GM12864 (cell line): ENCODE results near the gene INA.

ENCODE experiments used
- DNase-seq: peaks from one replicate; pipeline ENCODE4 v3.0.0-alpha.2; 2011; ENCODE audit warnings: low read depth
- H3K4me3 ChIP-seq: 2 replicates; pipeline ENCODE4 v1.5.1; 2011; ENCODE audit warnings: mild to moderate bottlenecking, low read depth, low read length, control low read depth
- CTCF ChIP-seq: IDR thresholded peaks from 2 replicates; pipeline ENCODE4 v1.5.1; 2011; ENCODE audit warnings: low read depth, mild to moderate bottlenecking, moderate library complexity, low read length, control low read depth, inconsistent platforms; ENCODE audit errors: missing control alignments

The INA gene

GRCh38 chr10:103310197-103310596 lies 33.3 kb downstream of the INA start:
- DNase-seq: no peak
- no peak for TF ChIP-seq CTCF
- H3K4me3 ChIP-seq: no peak overlapping the region

- DNase-seq: no peak
- no peak overlapping the region for H3K4me3 ChIP-seq
- TF ChIP-seq CTCF: no peak
Observed at GRCh38 chr10:103316087-103316486, 39.1 kb downstream of the INA start.

GRCh38 chr10:103327906-103328305 lies 51.0 kb downstream of the INA start:
- H3K4me3 ChIP-seq: no peak overlapping the region
- no peak for DNase-seq
- TF ChIP-seq CTCF: no peak

GRCh38 chr10:103333934-103334520 lies 57.1 kb downstream of the INA start:
- DNase-seq: no peak
- H3K4me3 ChIP-seq: no peak overlapping the region
- peak; percentile 41 for TF ChIP-seq CTCF

GRCh38 chr10:103334567-103334966 lies 57.6 kb downstream of the INA start:
- no peak overlapping the region for H3K4me3 ChIP-seq
- DNase-seq: no peak
- no peak for TF ChIP-seq CTCF

- H3K4me3 ChIP-seq: no peak overlapping the region
- DNase-seq: no peak
- TF ChIP-seq CTCF: no peak
Observed at GRCh38 chr10:103336370-103336769, 59.4 kb downstream of the INA start.
